Cardiac muscle cell (in vitro differentiated cells and primary cell): ENCODE results near the gene RANGRF. TPM values are rescaled to one million over a fixed set of nuclear protein-coding genes. Genes with fewer than 3 reads are reported as not detected.

Source experiments
- DNase-seq, 2 donors: peaks; one replicate each; pipeline versions ENCODE4 v3.0.0 to v3.0.0-alpha.2; 2010 to 2017; ENCODE audit warnings: low read depth in 1 of 2, low spot score in 1 of 2
- H3K27ac ChIP-seq: fragments of 200-600 bp; sonication (generic); 2 replicates; pipeline ENCODE4 v1.5.1; 2016
- H3K27me3 ChIP-seq: fragments of 200-600 bp; sonication (generic); 2 replicates; pipeline ENCODE4 v1.6.0; 2016; ENCODE audit warnings: control low read depth
- H3K36me3 ChIP-seq: fragments of 200-600 bp; sonication (generic); 2 replicates; pipeline ENCODE4 v1.5.1; 2016; ENCODE audit warnings: control low read depth
- H3K4me1 ChIP-seq: fragments of 200-600 bp; sonication (generic); 2 replicates; pipeline ENCODE4 v1.8.1; 2017; ENCODE audit warnings: low read depth, mild to moderate bottlenecking, mixed run types
- H3K4me3 ChIP-seq: fragments of 200-600 bp; sonication (generic); 2 replicates; pipeline ENCODE4 v1.5.1; 2016; ENCODE audit warnings: mild to moderate bottlenecking
- H3K9me3 ChIP-seq: fragments of 200-600 bp; sonication (generic); 2 replicates; pipeline ENCODE4 v1.5.1; 2017; ENCODE audit warnings: low read depth, mild to moderate bottlenecking, control low read depth
- CTCF ChIP-seq: IDR thresholded peaks from 2 replicates; pipeline ENCODE4 v1.5.1; 2012; ENCODE audit warnings: low read depth, mild to moderate bottlenecking, low read length
- polyA plus RNA-seq: library from polyadenylated mRNA; unstranded; fragments of >200 nt; fragmentation: Nextera tagmentation; extraction: Ambion mirVana; gene quantifications from 2 replicates; pipeline ENCODE4 v1.2.1, GENCODE V29; 2016
- total RNA-seq: library from RNA; depleted of rRNA; stranded (reverse); fragments of >200 nt; gene quantifications from 2 replicates; pipeline ENCODE4 v1.2.3, GENCODE V29; 2016

RANGRF gene
- total and polyA plus RNA-seq, 2 experiments from 2014 or later: 40.0 to 89.2 TPM

- Histone ChIP-seq H3K27me3 (no peaks in the 10 kb centered on the region), H3K36me3 (peaks cover 26% of the 10 kb centered on the region), H3K9me3 (no peaks in the 10 kb centered on the region), H3K4me1 (no peaks in the 10 kb centered on the region), H3K4me3 (no peak overlapping the region), H3K27ac (no peak overlapping the region)
- no peak for TF ChIP-seq CTCF
- DNase-seq: no peak
Observed at GRCh38 chr17:8257801-8258200, 30.7 kb upstream of the RANGRF start.

GRCh38 chr17:8264320-8264719, 24.1 kb upstream of the RANGRF start:
- DNase-seq: no peak
- TF ChIP-seq CTCF: no peak
- Histone ChIP-seq H3K36me3 (peaks cover 47% of the 10 kb centered on the region), H3K9me3 (no peaks in the 10 kb centered on the region), H3K4me3 (no peak overlapping the region), H3K27me3 (no peaks in the 10 kb centered on the region), H3K27ac (no peak overlapping the region), H3K4me1 (no peaks in the 10 kb centered on the region)

- H3K27ac ChIP-seq: no peak overlapping the region
- no peak for DNase-seq
- no peaks in the 10 kb centered on the region for H3K27me3 ChIP-seq
- H3K9me3 ChIP-seq: no peaks in the 10 kb centered on the region
- H3K36me3 ChIP-seq: peaks cover 42% of the 10 kb centered on the region
- no peak overlapping the region for H3K4me3 ChIP-seq
- no peaks in the 10 kb centered on the region for H3K4me1 ChIP-seq
- no peak for TF ChIP-seq CTCF
Observed at GRCh38 chr17:8264836-8265542, 23.5 kb upstream of the RANGRF start.

- H3K36me3 ChIP-seq: peaks cover 42% of the 10 kb centered on the region
- DNase-seq: no peak
- H3K27me3 ChIP-seq: no peaks in the 10 kb centered on the region
- no peaks in the 10 kb centered on the region for H3K4me1 ChIP-seq
- H3K4me3 ChIP-seq: no peak overlapping the region
- no peak overlapping the region for H3K27ac ChIP-seq
- no peaks in the 10 kb centered on the region for H3K9me3 ChIP-seq
- no peak for TF ChIP-seq CTCF
Observed at GRCh38 chr17:8266648-8267479, 21.6 kb upstream of the RANGRF start.

- Histone ChIP-seq H3K9me3 (no peaks in the 10 kb centered on the region), H3K36me3 (peaks cover 39% of the 10 kb centered on the region), H3K4me1 (no peaks in the 10 kb centered on the region), H3K27me3 (no peaks in the 10 kb centered on the region), H3K27ac (no peak overlapping the region), H3K4me3 (no peak overlapping the region)
- no peak for DNase-seq
- TF ChIP-seq CTCF: no peak
Observed at GRCh38 chr17:8267480-8268147, 20.9 kb upstream of the RANGRF start.
